Mesendoderm (in vitro differentiated cells): Measurements from ENCODE around the gene UBA7.
"Not testable (repeated sequence)": the region's sequence is repeated elsewhere in the genome, so short reads cannot be mapped to it uniquely, and the experiment has no call there.

Experiments used
- DNase-seq: peaks from one replicate; pipeline ENCODE4 v3.0.0; 2013
- H2AK5ac ChIP-seq: 2 replicates; pipeline ENCODE4 v1.6.1; 2013; ENCODE audit warnings: low read length, inconsistent platforms
- H2BK120ac ChIP-seq: 2 replicates; pipeline ENCODE4 v1.6.1; 2013; ENCODE audit warnings: low read depth, mild to moderate bottlenecking, low read length, moderate library complexity, mixed read lengths
- H2BK15ac ChIP-seq: replicated peaks from 2 replicates; pipeline ENCODE4 v1.6.1; 2013; ENCODE audit warnings: low read depth, mild to moderate bottlenecking, moderate library complexity
- H2BK5ac ChIP-seq: 2 replicates; pipeline ENCODE4 v1.6.1; 2013; ENCODE audit warnings: low read length, inconsistent platforms
- H3K18ac ChIP-seq: 2 replicates; pipeline ENCODE4 v1.6.1; 2013; ENCODE audit warnings: mild to moderate bottlenecking, low read length, mixed read lengths
- H3K23ac ChIP-seq: one replicate; pipeline ENCODE4 v1.6.1; 2013; ENCODE audit warnings: low read length
- H3K27ac ChIP-seq: 2 replicates; pipeline ENCODE4 v1.5.1; 2013; ENCODE audit warnings: low read depth, mild to moderate bottlenecking, inconsistent platforms, low read length, moderate library complexity
- H3K27me3 ChIP-seq: 2 replicates; pipeline ENCODE4 v1.6.1; 2013; ENCODE audit warnings: low read length, control low read depth, mild to moderate bottlenecking, inconsistent platforms; ENCODE audit not compliant: insufficient read depth, poor library complexity
- H3K36me3 ChIP-seq: 2 replicates; pipeline ENCODE4 v1.6.1; 2013; ENCODE audit warnings: low read length, inconsistent platforms; ENCODE audit not compliant: control insufficient read depth, insufficient read depth
- H3K4ac ChIP-seq: one replicate; pipeline ENCODE4 v1.6.1; 2013; ENCODE audit warnings: low read depth, mild to moderate bottlenecking, low read length, moderate library complexity
- H3K4me1 ChIP-seq: 2 replicates; pipeline ENCODE4 v1.6.1; 2013; ENCODE audit warnings: low read depth, low read length, inconsistent platforms; ENCODE audit not compliant: control insufficient read depth
- H3K4me2 ChIP-seq: 2 replicates; pipeline ENCODE4 v1.6.1; 2013; ENCODE audit warnings: low read length
- H3K4me3 ChIP-seq: 2 replicates; pipeline ENCODE4 v1.5.1; 2013; ENCODE audit warnings: mild to moderate bottlenecking, low read length
- H3K56ac ChIP-seq: one replicate; pipeline ENCODE4 v1.6.1; 2013; ENCODE audit warnings: low read length
- H3K79me1 ChIP-seq: 2 replicates; pipeline ENCODE4 v1.6.1; 2013; ENCODE audit warnings: low read length, inconsistent platforms
- H3K79me2 ChIP-seq: 2 replicates; pipeline ENCODE4 v1.6.1; 2013; ENCODE audit warnings: mild to moderate bottlenecking, low read length; ENCODE audit not compliant: control insufficient read depth, insufficient read depth
- H3K9ac ChIP-seq: 2 replicates; pipeline ENCODE4 v1.6.1; 2013; ENCODE audit warnings: low read length, inconsistent platforms
- H4K5ac ChIP-seq: one replicate; pipeline ENCODE4 v1.6.1; 2013; ENCODE audit warnings: low read length
- H4K8ac ChIP-seq: one replicate; pipeline ENCODE4 v1.6.1; 2013; ENCODE audit warnings: low read depth, mild to moderate bottlenecking, control low read depth, low read length, moderate library complexity
- WGBS: extraction: QIAGEN DNeasy Blood & Tissue Kit; methylation state at CpG from one replicate; pipeline ENCODE4 v1.1.7; 2013; ENCODE audit warnings: low lambda C conversion rate, missing lambda C conversion rate; ENCODE audit not compliant: insufficient coverage; ENCODE audit errors: extremely low coverage; 5-methylcytosine and 5-hydroxymethylcytosine counted together

The UBA7 gene

GRCh38 chr3:49779358-49780079 lies 34.2 kb downstream of the UBA7 start:
- Histone ChIP-seq H3K4me3 (no peak overlapping the region), H3K18ac (no peak overlapping the region), H2BK15ac (no peak overlapping the region), H3K27me3 (no peaks in the 10 kb centered on the region), H4K5ac (no peak overlapping the region), H3K9ac (no peak overlapping the region), H3K79me2 (peaks cover 30% of the 10 kb centered on the region), H3K27ac (no peak overlapping the region), H2BK120ac (no peak overlapping the region), H3K4me2 (no peak overlapping the region), H2AK5ac (no peak overlapping the region), H3K36me3 (peaks cover 3% of the 10 kb centered on the region), H3K23ac (no peak overlapping the region), H3K79me1 (peaks cover 14% of the 10 kb centered on the region), H3K56ac (no peak overlapping the region), H2BK5ac (no peak overlapping the region), H4K8ac (no peak overlapping the region), H3K4me1 (no peaks in the 10 kb centered on the region), H3K4ac (no peak overlapping the region)
- WGBS, result no CpG with 5 or more reads among the region's 5 CpGs
- no peak for DNase-seq

GRCh38 chr3:49776101-49776500 lies 37.7 kb downstream of the UBA7 start:
- H4K5ac ChIP-seq, H3K23ac ChIP-seq, H3K27me3 ChIP-seq, H3K4ac ChIP-seq, H3K4me2 ChIP-seq, H2BK120ac ChIP-seq, H4K8ac ChIP-seq, H2BK15ac ChIP-seq, DNase-seq, H3K4me3 ChIP-seq, H3K9ac ChIP-seq, H2BK5ac ChIP-seq, H3K27ac ChIP-seq, H3K4me1 ChIP-seq, H3K56ac ChIP-seq, H3K36me3 ChIP-seq, H3K18ac ChIP-seq, H2AK5ac ChIP-seq: not testable (repeated sequence)
- Histone ChIP-seq H3K79me1 (peaks cover 13% of the 10 kb centered on the region), H3K79me2 (peaks cover 33% of the 10 kb centered on the region)
- WGBS, result no CpG with 5 or more reads among the region's 8 CpGs

- WGBS, result no CpG with 5 or more reads among the region's 3 CpGs
- Histone ChIP-seq H2BK15ac (no peak overlapping the region), H3K79me1 (peaks cover 12% of the 10 kb centered on the region), H3K4me3 (no peak overlapping the region), H4K5ac (no peak overlapping the region), H2BK120ac (no peak overlapping the region), H2BK5ac (no peak overlapping the region), H4K8ac (no peak overlapping the region), H3K23ac (no peak overlapping the region), H3K36me3 (no peaks in the 10 kb centered on the region), H3K4ac (no peak overlapping the region), H3K4me1 (no peaks in the 10 kb centered on the region), H3K4me2 (no peak overlapping the region), H3K27me3 (no peaks in the 10 kb centered on the region), H3K56ac (no peak overlapping the region), H2AK5ac (no peak overlapping the region), H3K27ac (no peak overlapping the region), H3K79me2 (peaks cover 32% of the 10 kb centered on the region), H3K18ac (no peak overlapping the region), H3K9ac (no peak overlapping the region)
- DNase-seq, result no peak
Observed at GRCh38 chr3:49775538-49775937, 38.2 kb downstream of the UBA7 start.

GRCh38 chr3:49772703-49773102 lies 41.0 kb downstream of the UBA7 start:
- Histone ChIP-seq H3K9ac (no peak overlapping the region), H3K36me3 (no peaks in the 10 kb centered on the region)
- no CpG with 5 or more reads among the region's 2 CpGs for WGBS

GRCh38 chr3:49771340-49771938 lies 42.3 kb downstream of the UBA7 start:
- Histone ChIP-seq H2BK120ac (no peak overlapping the region), H3K4me2 (no peak overlapping the region), H4K8ac (no peak overlapping the region), H3K36me3 (no peaks in the 10 kb centered on the region), H3K27me3 (no peaks in the 10 kb centered on the region), H4K5ac (no peak overlapping the region), H2AK5ac (no peak overlapping the region), H3K79me2 (peaks cover 17% of the 10 kb centered on the region), H3K4me1 (no peaks in the 10 kb centered on the region), H3K79me1 (peaks cover 9% of the 10 kb centered on the region), H3K27ac (no peak overlapping the region), H3K56ac (no peak overlapping the region), H3K9ac (no peak overlapping the region), H2BK5ac (no peak overlapping the region), H2BK15ac (no peak overlapping the region), H3K4me3 (no peak overlapping the region), H3K18ac (no peak overlapping the region), H3K4ac (no peak overlapping the region), H3K23ac (no peak overlapping the region)
- no peak for DNase-seq
- WGBS, result no CpG with 5 or more reads among the region's 1 CpG

More at GRCh38 chr3:49772703-49773102, 41.0 kb downstream of the UBA7 start:
- H2BK120ac ChIP-seq, result no peak overlapping the region
- no peak overlapping the region for H3K4ac ChIP-seq
- no peak overlapping the region for H3K27ac ChIP-seq
- H3K4me1 ChIP-seq, result no peaks in the 10 kb centered on the region
- H2BK5ac ChIP-seq, result no peak overlapping the region
- DNase-seq, result no peak
- H2BK15ac ChIP-seq, result no peak overlapping the region
- H4K8ac ChIP-seq, result no peak overlapping the region
- no peak overlapping the region for H3K4me3 ChIP-seq
- peaks cover 19% of the 10 kb centered on the region for H3K79me2 ChIP-seq
- H3K23ac ChIP-seq, result no peak overlapping the region
- H3K4me2 ChIP-seq, result no peak overlapping the region
- H2AK5ac ChIP-seq, result no peak overlapping the region
- no peak overlapping the region for H3K56ac ChIP-seq
- H4K5ac ChIP-seq, result no peak overlapping the region
- H3K27me3 ChIP-seq, result no peaks in the 10 kb centered on the region
- H3K79me1 ChIP-seq, result peaks cover 9% of the 10 kb centered on the region
- H3K18ac ChIP-seq, result no peak overlapping the region

- H2AK5ac ChIP-seq, result no peak overlapping the region
- no peak overlapping the region for H2BK120ac ChIP-seq
- no peak overlapping the region for H4K5ac ChIP-seq
- H2BK5ac ChIP-seq, result no peak overlapping the region
- no peaks in the 10 kb centered on the region for H3K27me3 ChIP-seq
- H3K4me2 ChIP-seq, result no peak overlapping the region
- DNase-seq, result no peak
- H3K4me3 ChIP-seq, result no peak overlapping the region
- no peak overlapping the region for H3K4ac ChIP-seq
- H3K4me1 ChIP-seq, result no peaks in the 10 kb centered on the region
- no peak overlapping the region for H3K56ac ChIP-seq
- peaks cover 12% of the 10 kb centered on the region for H3K79me2 ChIP-seq
- no peak overlapping the region for H3K18ac ChIP-seq
- no peak overlapping the region for H2BK15ac ChIP-seq
- H3K79me1 ChIP-seq, result peaks cover 4% of the 10 kb centered on the region
- no peak overlapping the region for H3K23ac ChIP-seq
- H3K9ac ChIP-seq, result no peak overlapping the region
- no peak overlapping the region for H4K8ac ChIP-seq
- no peak overlapping the region for H3K27ac ChIP-seq
- no peaks in the 10 kb centered on the region for H3K36me3 ChIP-seq
Observed at GRCh38 chr3:49769926-49770325, 43.8 kb downstream of the UBA7 start.
